WTC11 (cell line): ENCODE measurements around the gene ODAD4. TPM values are rescaled to one million over a fixed set of nuclear protein-coding genes. Genes with fewer than 3 reads are reported as not detected.
A peak's percentile ranks its signal among the peaks of the same experiment; 100 is the strongest.

Experiments used
- ATAC-seq: fragments of 200-7000 bp; cut with Tn5 transposase; 2 replicates; pipeline ENCODE4 v1.10.0; 2021; ENCODE audit warnings: mild to moderate bottlenecking, moderate library complexity
- CTCF ChIA-PET: fragments of 300-600 bp; sonication (Branson Sonifier 250); formaldehyde crosslinking; loops from one replicate; lab custom pipeline; 2021; ENCODE audit warnings: antibody characterized with exemption; lab: Charles Lee
- POLR2A ChIA-PET: fragments of 350-600 bp; sonication (Branson Sonifier 250); formaldehyde crosslinking; loops from one replicate; lab custom pipeline; 2021; ENCODE audit warnings: antibody characterized with exemption; lab: Charles Lee
- DNase-seq: peaks from one replicate; pipeline ENCODE4 v3.0.0; 2021; ENCODE audit warnings: low spot score
- H3K27ac Mint-ChIP-seq: 2 replicates; pipeline ENCODE4 v1.8.0; 2021; ENCODE audit warnings: mixed read lengths
- H3K27me3 Mint-ChIP-seq: 2 replicates; pipeline ENCODE4 v1.8.0; 2021; ENCODE audit warnings: low read depth, mild to moderate bottlenecking, moderate library complexity, mixed read lengths
- H3K36me3 Mint-ChIP-seq: 2 replicates; pipeline ENCODE4 v1.8.0; 2021; ENCODE audit warnings: mixed read lengths
- H3K4me1 Mint-ChIP-seq: 2 replicates; pipeline ENCODE4 v1.8.0; 2022; ENCODE audit warnings: mixed read lengths
- H3K4me3 Mint-ChIP-seq: 2 replicates; pipeline ENCODE4 v1.8.0; 2021; ENCODE audit warnings: mild to moderate bottlenecking, moderate library complexity, mixed read lengths
- H3K9me3 Mint-ChIP-seq: 2 replicates; pipeline ENCODE4 v1.8.0; 2021; ENCODE audit warnings: mixed read lengths
- ATF1 ChIP-seq: sonication (generic); formaldehyde crosslinking; IDR thresholded peaks from 2 replicates; pipeline ENCODE4 v1.8.1; 2023; ENCODE audit warnings: mild to moderate bottlenecking, moderate library complexity, missing genetic modification reagents
- CREB1 ChIP-seq: sonication (generic); formaldehyde crosslinking; IDR thresholded peaks from 2 replicates; pipeline ENCODE4 v1.8.0; 2023; ENCODE audit warnings: mild to moderate bottlenecking, missing genetic modification reagents
- ELF4 ChIP-seq: sonication (generic); formaldehyde crosslinking; IDR thresholded peaks from 2 replicates; pipeline ENCODE4 v1.8.1; 2022; ENCODE audit warnings: low read depth, mild to moderate bottlenecking, moderate library complexity, missing genetic modification reagents
- FOXK1 ChIP-seq: sonication (generic); formaldehyde crosslinking; IDR thresholded peaks from 2 replicates; pipeline ENCODE4 v1.8.0; 2022; ENCODE audit warnings: mild to moderate bottlenecking, moderate library complexity, missing genetic modification reagents
- HMGA2 ChIP-seq: fragments of 250-450 bp; sonication (Bioruptor Pico); IDR thresholded peaks from 2 replicates; pipeline ENCODE4 v1.4.0; 2021; ENCODE audit warnings: mild to moderate bottlenecking, moderate library complexity
- NFATC4 ChIP-seq: fragments of 250-450 bp; sonication (Bioruptor Pico); IDR thresholded peaks from 2 replicates; pipeline ENCODE4 v1.9.0; 2021; ENCODE audit warnings: mild to moderate bottlenecking
- NFYB ChIP-seq: sonication (generic); formaldehyde crosslinking; conservative IDR thresholded peaks from 2 replicates; pipeline ENCODE4 v1.8.0; 2022; ENCODE audit warnings: low read depth, missing genetic modification reagents
- NR2C2 ChIP-seq: sonication (generic); formaldehyde crosslinking; IDR thresholded peaks from 2 replicates; pipeline ENCODE4 v1.8.0; 2022; ENCODE audit warnings: mild to moderate bottlenecking, missing genetic modification reagents
- SOX15 ChIP-seq: fragments of 250-450 bp; sonication (Bioruptor Pico); IDR thresholded peaks from 2 replicates; pipeline ENCODE4 v1.9.0; 2021; ENCODE audit warnings: mild to moderate bottlenecking
- TP53 ChIP-seq: sonication (generic); formaldehyde crosslinking; IDR thresholded peaks from 2 replicates; pipeline ENCODE4 v1.8.1; 2023; ENCODE audit warnings: mild to moderate bottlenecking, missing genetic modification reagents
- ZNF121 ChIP-seq: sonication (generic); formaldehyde crosslinking; IDR thresholded peaks from 2 replicates; pipeline ENCODE4 v1.8.0; 2023; ENCODE audit warnings: missing genetic modification reagents
- ZNF219 ChIP-seq: sonication (generic); formaldehyde crosslinking; IDR thresholded peaks from 2 replicates; pipeline ENCODE4 v1.8.0; 2023; ENCODE audit warnings: missing genetic modification reagents, mild to moderate bottlenecking, borderline replicate concordance
- ZNF232 ChIP-seq: sonication (generic); formaldehyde crosslinking; IDR thresholded peaks from 2 replicates; pipeline ENCODE4 v1.8.0; 2022; ENCODE audit warnings: mild to moderate bottlenecking, missing genetic modification reagents
- ZNF423 ChIP-seq: fragments of 250-450 bp; sonication (Bioruptor Pico); IDR thresholded peaks from 2 replicates; pipeline ENCODE4 v2.1.2; 2022; ENCODE audit warnings: mild to moderate bottlenecking, moderate library complexity
- total RNA-seq: library from RNA; stranded (reverse); gene quantifications from 3 replicates; pipeline ENCODE4 v1.2.3, GENCODE V29; 2021
- TF ChIP-seq, protein P1 (sequence below): sonication (generic); formaldehyde crosslinking; IDR thresholded peaks from 2 replicates; pipeline ENCODE4 v1.8.1; 2022; ENCODE audit warnings: mild to moderate bottlenecking, missing genetic modification reagents, moderate library complexity, borderline replicate concordance
- TF ChIP-seq, protein P2 (sequence below): sonication (generic); formaldehyde crosslinking; IDR thresholded peaks from 2 replicates; pipeline ENCODE4 v1.8.0; 2023; ENCODE audit warnings: missing genetic modification reagents
- TF ChIP-seq, protein P3 (sequence below): sonication (generic); formaldehyde crosslinking; IDR thresholded peaks from 2 replicates; pipeline ENCODE4 v1.8.0; 2022; ENCODE audit warnings: mild to moderate bottlenecking, missing genetic modification reagents
- TF ChIP-seq, protein P4 (sequence below): sonication (generic); formaldehyde crosslinking; IDR thresholded peaks from 2 replicates; pipeline ENCODE4 v1.8.1; 2022; ENCODE audit warnings: missing genetic modification reagents, borderline replicate concordance
- TF ChIP-seq, protein P5 (sequence below): sonication (generic); formaldehyde crosslinking; IDR thresholded peaks from 2 replicates; pipeline ENCODE4 v1.8.0; 2022; ENCODE audit warnings: mild to moderate bottlenecking, missing genetic modification reagents
- TF ChIP-seq, protein P6 (sequence below): fragments of 250-450 bp; sonication (Bioruptor Pico); IDR thresholded peaks from 2 replicates; pipeline ENCODE4 v1.9.0; 2021; ENCODE audit warnings: mild to moderate bottlenecking
- TF ChIP-seq, protein P7 (sequence below): sonication (generic); formaldehyde crosslinking; IDR thresholded peaks from 2 replicates; pipeline ENCODE4 v1.8.1; 2022; ENCODE audit warnings: low read depth, mild to moderate bottlenecking, moderate library complexity, missing genetic modification reagents, borderline replicate concordance
- TF ChIP-seq, protein P8 (sequence below): fragments of 250-450 bp; sonication (Bioruptor Pico); IDR thresholded peaks from 2 replicates; pipeline ENCODE4 v1.9.0; 2021; ENCODE audit warnings: mild to moderate bottlenecking

ODAD4 gene
- total RNA-seq, 1 experiment from 2014 or later, result 1.9 TPM

DNA sequence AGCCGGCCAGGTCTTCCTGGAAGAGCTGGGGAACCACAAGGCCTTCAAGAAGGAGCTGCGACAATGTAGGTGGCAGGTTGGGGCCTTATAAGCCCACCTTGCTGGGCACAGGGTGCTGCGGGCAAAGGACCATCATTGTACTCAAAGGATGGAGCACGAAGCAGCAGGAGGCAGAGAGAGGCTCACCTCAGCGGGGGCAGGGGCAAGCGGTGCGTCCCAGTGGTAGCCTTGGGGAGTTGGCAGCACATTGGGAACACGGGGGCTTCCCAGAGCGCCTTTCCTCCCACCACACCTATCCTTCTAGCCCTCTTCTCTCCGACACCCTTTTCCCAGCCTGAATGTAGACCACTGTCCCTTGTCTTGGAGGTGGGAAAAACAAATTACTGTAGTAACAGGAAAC, 38.3 kb downstream of the ODAD4 start:
- no peak overlapping the region for H3K4me3 Mint-ChIP-seq
- POLR2A ChIA-PET, result interaction anchor here (2.6 kb wide), 1 partner anchor 38 kb away, joined by 7 read pairs; the partner anchor contains the start of gene ODAD4
- TF ChIP-seq NFYB (CRISPR knock-in tag) (no peak), FOXK1 (CRISPR knock-in tag) (no peak), ZNF423 (CRISPR knock-in tag) (no peak), SOX15 (no peak), ZNF219 (CRISPR knock-in tag) (no peak), ZNF121 (CRISPR knock-in tag) (no peak), NR2C2 (CRISPR knock-in tag) (no peak), TP53 (no peak), ATF1 (CRISPR knock-in tag) (no peak), CREB1 (CRISPR knock-in tag) (no peak), HMGA2 (CRISPR knock-in tag) (no peak), ZNF232 (CRISPR knock-in tag) (no peak), ELF4 (no peak), NFATC4 (no peak)
- TF ChIP-seq, protein P1, sequence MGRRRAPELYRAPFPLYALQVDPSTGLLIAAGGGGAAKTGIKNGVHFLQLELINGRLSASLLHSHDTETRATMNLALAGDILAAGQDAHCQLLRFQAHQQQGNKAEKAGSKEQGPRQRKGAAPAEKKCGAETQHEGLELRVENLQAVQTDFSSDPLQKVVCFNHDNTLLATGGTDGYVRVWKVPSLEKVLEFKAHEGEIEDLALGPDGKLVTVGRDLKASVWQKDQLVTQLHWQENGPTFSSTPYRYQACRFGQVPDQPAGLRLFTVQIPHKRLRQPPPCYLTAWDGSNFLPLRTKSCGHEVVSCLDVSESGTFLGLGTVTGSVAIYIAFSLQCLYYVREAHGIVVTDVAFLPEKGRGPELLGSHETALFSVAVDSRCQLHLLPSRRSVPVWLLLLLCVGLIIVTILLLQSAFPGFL, result no peak
- TF ChIP-seq, protein P2, sequence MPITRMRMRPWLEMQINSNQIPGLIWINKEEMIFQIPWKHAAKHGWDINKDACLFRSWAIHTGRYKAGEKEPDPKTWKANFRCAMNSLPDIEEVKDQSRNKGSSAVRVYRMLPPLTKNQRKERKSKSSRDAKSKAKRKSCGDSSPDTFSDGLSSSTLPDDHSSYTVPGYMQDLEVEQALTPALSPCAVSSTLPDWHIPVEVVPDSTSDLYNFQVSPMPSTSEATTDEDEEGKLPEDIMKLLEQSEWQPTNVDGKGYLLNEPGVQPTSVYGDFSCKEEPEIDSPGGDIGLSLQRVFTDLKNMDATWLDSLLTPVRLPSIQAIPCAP (CRISPR knock-in tag), result no peak
- TF ChIP-seq, protein P3, sequence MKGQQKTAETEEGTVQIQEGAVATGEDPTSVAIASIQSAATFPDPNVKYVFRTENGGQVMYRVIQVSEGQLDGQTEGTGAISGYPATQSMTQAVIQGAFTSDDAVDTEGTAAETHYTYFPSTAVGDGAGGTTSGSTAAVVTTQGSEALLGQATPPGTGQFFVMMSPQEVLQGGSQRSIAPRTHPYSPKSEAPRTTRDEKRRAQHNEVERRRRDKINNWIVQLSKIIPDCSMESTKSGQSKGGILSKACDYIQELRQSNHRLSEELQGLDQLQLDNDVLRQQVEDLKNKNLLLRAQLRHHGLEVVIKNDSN, result no peak
- TF ChIP-seq, protein P4, sequence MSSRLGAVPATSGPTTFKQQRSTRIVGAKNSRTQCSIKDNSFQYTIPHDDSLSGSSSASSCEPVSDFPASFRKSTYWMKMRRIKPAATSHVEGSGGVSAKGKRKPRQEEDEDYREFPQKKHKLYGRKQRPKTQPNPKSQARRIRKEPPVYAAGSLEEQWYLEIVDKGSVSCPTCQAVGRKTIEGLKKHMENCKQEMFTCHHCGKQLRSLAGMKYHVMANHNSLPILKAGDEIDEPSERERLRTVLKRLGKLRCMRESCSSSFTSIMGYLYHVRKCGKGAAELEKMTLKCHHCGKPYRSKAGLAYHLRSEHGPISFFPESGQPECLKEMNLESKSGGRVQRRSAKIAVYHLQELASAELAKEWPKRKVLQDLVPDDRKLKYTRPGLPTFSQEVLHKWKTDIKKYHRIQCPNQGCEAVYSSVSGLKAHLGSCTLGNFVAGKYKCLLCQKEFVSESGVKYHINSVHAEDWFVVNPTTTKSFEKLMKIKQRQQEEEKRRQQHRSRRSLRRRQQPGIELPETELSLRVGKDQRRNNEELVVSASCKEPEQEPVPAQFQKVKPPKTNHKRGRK, result no peak
- TF ChIP-seq, protein P5, sequence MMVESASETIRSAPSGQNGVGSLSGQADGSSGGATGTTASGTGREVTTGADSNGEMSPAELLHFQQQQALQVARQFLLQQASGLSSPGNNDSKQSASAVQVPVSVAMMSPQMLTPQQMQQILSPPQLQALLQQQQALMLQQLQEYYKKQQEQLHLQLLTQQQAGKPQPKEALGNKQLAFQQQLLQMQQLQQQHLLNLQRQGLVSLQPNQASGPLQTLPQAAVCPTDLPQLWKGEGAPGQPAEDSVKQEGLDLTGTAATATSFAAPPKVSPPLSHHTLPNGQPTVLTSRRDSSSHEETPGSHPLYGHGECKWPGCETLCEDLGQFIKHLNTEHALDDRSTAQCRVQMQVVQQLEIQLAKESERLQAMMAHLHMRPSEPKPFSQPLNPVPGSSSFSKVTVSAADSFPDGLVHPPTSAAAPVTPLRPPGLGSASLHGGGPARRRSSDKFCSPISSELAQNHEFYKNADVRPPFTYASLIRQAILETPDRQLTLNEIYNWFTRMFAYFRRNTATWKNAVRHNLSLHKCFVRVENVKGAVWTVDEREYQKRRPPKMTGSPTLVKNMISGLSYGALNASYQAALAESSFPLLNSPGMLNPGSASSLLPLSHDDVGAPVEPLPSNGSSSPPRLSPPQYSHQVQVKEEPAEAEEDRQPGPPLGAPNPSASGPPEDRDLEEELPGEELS (CRISPR knock-in tag), result no peak
- TF ChIP-seq, protein P6, sequence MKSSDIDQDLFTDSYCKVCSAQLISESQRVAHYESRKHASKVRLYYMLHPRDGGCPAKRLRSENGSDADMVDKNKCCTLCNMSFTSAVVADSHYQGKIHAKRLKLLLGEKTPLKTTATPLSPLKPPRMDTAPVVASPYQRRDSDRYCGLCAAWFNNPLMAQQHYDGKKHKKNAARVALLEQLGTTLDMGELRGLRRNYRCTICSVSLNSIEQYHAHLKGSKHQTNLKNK, result no peak

DNA sequence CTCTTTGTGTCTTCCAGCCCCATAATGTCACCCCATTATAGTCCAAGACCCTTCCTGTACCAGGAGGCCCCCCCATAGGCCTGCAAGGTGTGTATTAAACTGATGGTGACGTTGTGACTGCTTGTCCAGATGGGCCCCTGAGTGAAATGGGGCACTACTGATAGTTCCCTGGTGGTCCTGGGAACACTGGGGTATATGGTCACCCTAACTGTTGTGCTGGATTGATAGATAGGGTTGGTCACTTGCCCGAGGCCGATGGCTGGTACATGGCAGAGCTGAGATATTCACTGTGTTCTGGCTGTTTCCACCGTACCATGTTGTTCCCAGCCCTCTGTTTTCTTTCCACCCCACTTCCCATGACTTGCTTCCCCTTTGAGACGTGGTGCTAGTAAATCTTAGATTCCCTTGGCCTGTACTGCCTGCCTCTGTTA, 40.5 kb downstream of the ODAD4 start:
- POLR2A ChIA-PET, result interaction anchor here (0.7 kb wide), 2 partner anchors 52 to 142 kb away, joined by 3 to 5 read pairs; partner anchors contain the start of gene ACLY
- Mint-ChIP-seq H3K4me1 (peaks cover 8% of the 10 kb centered on the region), H3K4me3 (no peak overlapping the region), H3K27ac (peak overlapping the region; percentile 45), H3K27me3 (no peaks in the 10 kb centered on the region), H3K36me3 (peaks cover 21% of the 10 kb centered on the region), H3K9me3 (no peaks in the 10 kb centered on the region)
- no peak for DNase-seq
- TF ChIP-seq, protein P7, sequence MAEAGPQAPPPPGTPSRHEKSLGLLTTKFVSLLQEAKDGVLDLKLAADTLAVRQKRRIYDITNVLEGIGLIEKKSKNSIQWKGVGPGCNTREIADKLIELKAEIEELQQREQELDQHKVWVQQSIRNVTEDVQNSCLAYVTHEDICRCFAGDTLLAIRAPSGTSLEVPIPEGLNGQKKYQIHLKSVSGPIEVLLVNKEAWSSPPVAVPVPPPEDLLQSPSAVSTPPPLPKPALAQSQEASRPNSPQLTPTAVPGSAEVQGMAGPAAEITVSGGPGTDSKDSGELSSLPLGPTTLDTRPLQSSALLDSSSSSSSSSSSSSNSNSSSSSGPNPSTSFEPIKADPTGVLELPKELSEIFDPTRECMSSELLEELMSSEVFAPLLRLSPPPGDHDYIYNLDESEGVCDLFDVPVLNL (CRISPR knock-in tag), result no peak
- TF ChIP-seq, protein P8, sequence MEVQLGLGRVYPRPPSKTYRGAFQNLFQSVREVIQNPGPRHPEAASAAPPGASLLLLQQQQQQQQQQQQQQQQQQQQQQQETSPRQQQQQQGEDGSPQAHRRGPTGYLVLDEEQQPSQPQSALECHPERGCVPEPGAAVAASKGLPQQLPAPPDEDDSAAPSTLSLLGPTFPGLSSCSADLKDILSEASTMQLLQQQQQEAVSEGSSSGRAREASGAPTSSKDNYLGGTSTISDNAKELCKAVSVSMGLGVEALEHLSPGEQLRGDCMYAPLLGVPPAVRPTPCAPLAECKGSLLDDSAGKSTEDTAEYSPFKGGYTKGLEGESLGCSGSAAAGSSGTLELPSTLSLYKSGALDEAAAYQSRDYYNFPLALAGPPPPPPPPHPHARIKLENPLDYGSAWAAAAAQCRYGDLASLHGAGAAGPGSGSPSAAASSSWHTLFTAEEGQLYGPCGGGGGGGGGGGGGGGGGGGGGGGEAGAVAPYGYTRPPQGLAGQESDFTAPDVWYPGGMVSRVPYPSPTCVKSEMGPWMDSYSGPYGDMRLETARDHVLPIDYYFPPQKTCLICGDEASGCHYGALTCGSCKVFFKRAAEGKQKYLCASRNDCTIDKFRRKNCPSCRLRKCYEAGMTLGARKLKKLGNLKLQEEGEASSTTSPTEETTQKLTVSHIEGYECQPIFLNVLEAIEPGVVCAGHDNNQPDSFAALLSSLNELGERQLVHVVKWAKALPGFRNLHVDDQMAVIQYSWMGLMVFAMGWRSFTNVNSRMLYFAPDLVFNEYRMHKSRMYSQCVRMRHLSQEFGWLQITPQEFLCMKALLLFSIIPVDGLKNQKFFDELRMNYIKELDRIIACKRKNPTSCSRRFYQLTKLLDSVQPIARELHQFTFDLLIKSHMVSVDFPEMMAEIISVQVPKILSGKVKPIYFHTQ, result 0 out of 2 replicates have a peak, but pooled peaks have one; percentile 7
- no peak for ATAC-seq
- CTCF ChIA-PET, result no interaction called here

More for the DNA sequence above, 38.3 kb downstream of the ODAD4 start:
- DNase-seq (no peak), ATAC-seq (no peak)
- H3K4me1 Mint-ChIP-seq, result peaks cover 18% of the 10 kb centered on the region
- no peaks in the 10 kb centered on the region for H3K9me3 Mint-ChIP-seq
- H3K27ac Mint-ChIP-seq, result no peak overlapping the region
- peaks cover 15% of the 10 kb centered on the region for H3K36me3 Mint-ChIP-seq
- CTCF ChIA-PET, result interaction anchor here (1.1 to 1.2 kb wide), 2 partner anchors 9 to 60 kb away, joined by 3 to 4 read pairs; no protein-coding TSS in a partner anchor
- H3K27me3 Mint-ChIP-seq, result peaks cover 8% of the 10 kb centered on the region
